ENCODE results near the gene SH2D1B. TPM values are rescaled to one million over a fixed set of nuclear protein-coding genes. Genes with fewer than 3 reads are reported as not detected.

SH2D1B gene
- total and polyA plus RNA-seq, 4 donors: 0.17 to 0.84 (median 0.30) TPM

GRCh38 chr1:162349635-162350330 is 62.2 kb downstream of the SH2D1B start:
- WGBS: 61% methylated on average over 11 of the region's 11 CpGs
- no peak overlapping the region for H3K27ac ChIP-seq (ENCODE audit: low read depth in 1 of 2, low read length in 2 of 2)

More at GRCh38 chr1:162349635-162350330, 62.2 kb downstream of the SH2D1B start:
- no peak overlapping the region for H3K9ac ChIP-seq (ENCODE audit: low read depth in 1 of 2, low read length in 2 of 2)
- peaks cover 3% of the 10 kb centered on the region in 4 donors for H3K36me3 ChIP-seq (ENCODE audit: control insufficient read depth in 4 of 4, insufficient read depth in 3 of 4, low read depth in 1 of 4, low read length in 3 of 4)
- DNase-seq (ENCODE audit: low spot score): no peak
- no peaks in the 10 kb centered on the region for H3K9me3 ChIP-seq (ENCODE audit: control insufficient read depth in 4 of 4, low read length in 3 of 4)
- H3K4me3 ChIP-seq (ENCODE audit: low read depth in 1 of 3, low read length in 3 of 3): no peak overlapping the region
- peak in 1 of 2 donors; percentile 37 for TF ChIP-seq EGR1 (IDR thresholded peaks at IDR 0.05; ENCODE audit: low read depth in 2 of 2)
- TF ChIP-seq GABPA (IDR thresholded peaks at IDR 0.05 in 1 of 2, conservative IDR thresholded peaks at IDR 0.05 in 1 of 2): no peak
- TF ChIP-seq FOXA2 (IDR thresholded peaks at IDR 0.05): no peak
- TF ChIP-seq RAD21 (IDR thresholded peaks at IDR 0.05): peak in 1 of 2 donors; percentile 26
- no peak for TF ChIP-seq CTCF (IDR thresholded peaks at IDR 0.05; ENCODE audit: low read depth, low read length, missing input control)
- TF ChIP-seq TAF1 (conservative IDR thresholded peaks at IDR 0.05): no peak
- peak in 1 of 2 donors; percentile 39 for TF ChIP-seq JUND (IDR thresholded peaks at IDR 0.05)
- no peak for TF ChIP-seq HNF4G (IDR thresholded peaks at IDR 0.05)
- TF ChIP-seq YY1 (IDR thresholded peaks at IDR 0.05): peak; percentile 22
- peak; percentile 56 for TF ChIP-seq SP1 (IDR thresholded peaks at IDR 0.05)
- no peak for TF ChIP-seq MAX (IDR thresholded peaks at IDR 0.05)
- peak in 1 of 2 donors; percentile 38 for TF ChIP-seq HNF4A (conservative IDR thresholded peaks at IDR 0.05)
- no peak for TF ChIP-seq ZBTB33 (IDR thresholded peaks at IDR 0.05)
- TF ChIP-seq NR2F2 (IDR thresholded peaks at IDR 0.05): no peak
- TF ChIP-seq, protein P1, sequence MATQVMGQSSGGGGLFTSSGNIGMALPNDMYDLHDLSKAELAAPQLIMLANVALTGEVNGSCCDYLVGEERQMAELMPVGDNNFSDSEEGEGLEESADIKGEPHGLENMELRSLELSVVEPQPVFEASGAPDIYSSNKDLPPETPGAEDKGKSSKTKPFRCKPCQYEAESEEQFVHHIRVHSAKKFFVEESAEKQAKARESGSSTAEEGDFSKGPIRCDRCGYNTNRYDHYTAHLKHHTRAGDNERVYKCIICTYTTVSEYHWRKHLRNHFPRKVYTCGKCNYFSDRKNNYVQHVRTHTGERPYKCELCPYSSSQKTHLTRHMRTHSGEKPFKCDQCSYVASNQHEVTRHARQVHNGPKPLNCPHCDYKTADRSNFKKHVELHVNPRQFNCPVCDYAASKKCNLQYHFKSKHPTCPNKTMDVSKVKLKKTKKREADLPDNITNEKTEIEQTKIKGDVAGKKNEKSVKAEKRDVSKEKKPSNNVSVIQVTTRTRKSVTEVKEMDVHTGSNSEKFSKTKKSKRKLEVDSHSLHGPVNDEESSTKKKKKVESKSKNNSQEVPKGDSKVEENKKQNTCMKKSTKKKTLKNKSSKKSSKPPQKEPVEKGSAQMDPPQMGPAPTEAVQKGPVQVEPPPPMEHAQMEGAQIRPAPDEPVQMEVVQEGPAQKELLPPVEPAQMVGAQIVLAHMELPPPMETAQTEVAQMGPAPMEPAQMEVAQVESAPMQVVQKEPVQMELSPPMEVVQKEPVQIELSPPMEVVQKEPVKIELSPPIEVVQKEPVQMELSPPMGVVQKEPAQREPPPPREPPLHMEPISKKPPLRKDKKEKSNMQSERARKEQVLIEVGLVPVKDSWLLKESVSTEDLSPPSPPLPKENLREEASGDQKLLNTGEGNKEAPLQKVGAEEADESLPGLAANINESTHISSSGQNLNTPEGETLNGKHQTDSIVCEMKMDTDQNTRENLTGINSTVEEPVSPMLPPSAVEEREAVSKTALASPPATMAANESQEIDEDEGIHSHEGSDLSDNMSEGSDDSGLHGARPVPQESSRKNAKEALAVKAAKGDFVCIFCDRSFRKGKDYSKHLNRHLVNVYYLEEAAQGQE (IDR thresholded peaks at IDR 0.05): no peak
- TF ChIP-seq FOXA1 (IDR thresholded peaks at IDR 0.05): no peak
- TF ChIP-seq, protein P2, sequence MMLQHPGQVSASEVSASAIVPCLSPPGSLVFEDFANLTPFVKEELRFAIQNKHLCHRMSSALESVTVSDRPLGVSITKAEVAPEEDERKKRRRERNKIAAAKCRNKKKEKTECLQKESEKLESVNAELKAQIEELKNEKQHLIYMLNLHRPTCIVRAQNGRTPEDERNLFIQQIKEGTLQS (IDR thresholded peaks at IDR 0.05): no peak
- peak; percentile 28 to 57 for TF ChIP-seq RXRA (IDR thresholded peaks at IDR 0.05)
- no peaks in the 10 kb centered on the region for H3K27me3 ChIP-seq (ENCODE audit: control insufficient read depth in 4 of 4, insufficient read depth in 4 of 4, low read length in 3 of 4)
- no peaks in the 10 kb centered on the region for H3K4me1 ChIP-seq (ENCODE audit: control insufficient read depth in 4 of 4, insufficient read depth in 4 of 4, low read length in 3 of 4)
